ENCODE data around the gene CAMTA2.

Gene CAMTA2

GRCh38 chr17:4971826-4972225 lies 15.6 kb downstream of the CAMTA2 start:
- DNase-seq = no peak
- intact Hi-C loops (cut with DNase I) = no loop called here

GRCh38 chr17:4970273-4970672 lies 17.2 kb downstream of the CAMTA2 start:
- intact Hi-C loops (cut with DNase I) = no loop called here
- DNase-seq = no peak

GRCh38 chr17:4969551-4970173 lies 17.8 kb downstream of the CAMTA2 start:
- intact Hi-C loops (cut with DNase I) = no loop called here
- DNase-seq = no peak

- intact Hi-C loops (cut with DNase I) = no loop called here
- peak in 11 of 42 donors; percentile 5 to 58 (median 29) for DNase-seq
Observed at GRCh38 chr17:4969047-4969550, 18.4 kb downstream of the CAMTA2 start.

GRCh38 chr17:4968486-4969046 lies 18.9 kb downstream of the CAMTA2 start:
- peak in 15 of 42 donors; percentile 12 to 53 (median 31) for DNase-seq
- intact Hi-C loops (cut with DNase I) = no loop called here

- DNase-seq = peak; percentile 91 to 98 (median 95)
- intact Hi-C loops (cut with DNase I) = loop anchor here (2.0 kb wide), 1 partner anchor 19 kb away; the partner anchor contains the start of gene PFN1
Observed at GRCh38 chr17:4967539-4968485, 19.7 kb downstream of the CAMTA2 start, which contains the start of gene SPAG7. TSS of gene SPAG7 (minus strand) at chr17:4967817. CDS start at chr17:4967804, 13 bp downstream.

GRCh38 chr17:4966844-4967538 lies 20.5 kb downstream of the CAMTA2 start:
- intact Hi-C loops (cut with DNase I) = loop anchor here (2.0 kb wide), 1 partner anchor 18 kb away; the partner anchor contains the start of gene PFN1
- peak; percentile 96 to 100 (median 99) for DNase-seq

- intact Hi-C loops (cut with DNase I) = no loop called here
- DNase-seq = no peak
Observed at GRCh38 chr17:4965311-4965986, 22.0 kb downstream of the CAMTA2 start.

- intact Hi-C loops (cut with DNase I) = no loop called here
- no peak for DNase-seq
Observed at GRCh38 chr17:4960279-4960922, 27.1 kb downstream of the CAMTA2 start.

- intact Hi-C loops (cut with DNase I) = no loop called here
- DNase-seq = no peak
Observed at GRCh38 chr17:4959261-4959965, 28.1 kb downstream of the CAMTA2 start.

GRCh38 chr17:4958102-4958501 lies 29.4 kb downstream of the CAMTA2 start:
- no peak for DNase-seq
- intact Hi-C loops (cut with DNase I) = no loop called here

GRCh38 chr17:4956493-4957061 lies 30.9 kb downstream of the CAMTA2 start:
- intact Hi-C loops (cut with DNase I) = no loop called here
- peak in 1 of 42 donors; percentile 39 for DNase-seq

GRCh38 chr17:4955091-4955490 lies 32.4 kb downstream of the CAMTA2 start:
- intact Hi-C loops (cut with DNase I) = no loop called here
- no peak for DNase-seq

- intact Hi-C loops (cut with DNase I) = no loop called here
- no peak for DNase-seq
Observed at GRCh38 chr17:4953451-4953961, 34.0 kb downstream of the CAMTA2 start.

GRCh38 chr17:4951486-4951885 lies 36.0 kb downstream of the CAMTA2 start:
- intact Hi-C loops (cut with DNase I) = no loop called here
- no peak for DNase-seq

- intact Hi-C loops (cut with DNase I) = no loop called here
- no peak for DNase-seq
Observed at GRCh38 chr17:4950746-4951204, 36.7 kb downstream of the CAMTA2 start, which contains the start of gene ENO3. TSS of gene ENO3 (plus strand) at chr17:4951119. CDS start at chr17:4951830, 711 bp downstream.
